ENCODE data around the gene GCAT. TPM values are rescaled to one million over a fixed set of nuclear protein-coding genes. Genes with fewer than 3 reads are reported as not detected.

Gene GCAT
- total and polyA plus RNA-seq, 4 donors: 22.2 to 27.5 (median 23.8) TPM

DNA sequence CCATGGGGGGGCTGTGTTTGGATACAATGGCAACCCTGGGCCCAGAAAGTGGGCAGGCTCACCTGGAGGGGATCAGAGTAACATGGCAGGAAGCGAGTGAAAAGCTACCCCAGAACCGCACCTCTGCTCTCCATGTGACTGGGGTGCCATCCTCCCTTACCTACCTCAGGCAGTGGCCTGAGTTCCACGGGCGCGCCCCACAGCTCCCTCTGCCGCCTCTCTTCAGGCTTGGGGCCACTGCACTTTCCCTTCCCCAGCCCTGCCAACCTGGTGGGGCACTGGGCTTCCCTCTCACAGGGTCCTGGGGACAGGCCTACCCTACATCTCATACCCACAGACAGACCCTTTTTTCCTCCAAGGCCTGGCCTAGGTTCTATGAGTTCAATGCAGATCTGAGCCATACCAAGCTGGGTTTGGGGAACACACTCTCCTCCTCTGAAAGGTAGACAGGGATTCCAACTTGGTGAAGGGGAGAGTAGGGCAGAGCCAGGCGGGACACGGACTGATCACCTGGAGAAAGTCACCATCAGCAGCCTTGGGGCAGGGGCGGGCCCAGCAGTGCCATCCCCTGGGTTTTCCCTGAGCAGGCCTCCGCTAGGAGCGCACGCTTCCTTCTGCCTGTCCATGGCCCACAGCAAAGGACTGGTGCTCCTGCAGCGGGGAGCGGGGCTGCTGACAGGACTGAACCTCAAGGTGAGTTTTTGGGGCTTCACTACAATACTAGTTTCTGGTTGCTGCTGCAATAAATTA lies 22.5 kb downstream of the GCAT start:
- no peaks in the 10 kb centered on the region for H3K9me3 ChIP-seq (ENCODE audit: control insufficient read depth, insufficient read depth, low read length)
- H3K27me3 ChIP-seq (ENCODE audit: control insufficient read depth, insufficient read depth, low read length): peaks cover 4% of the 10 kb centered on the region
- H3K4me1 ChIP-seq (ENCODE audit: control insufficient read depth, insufficient read depth, low read length): peaks cover 15% of the 10 kb centered on the region
- DNase-seq (ENCODE audit: low read depth in 4 of 6, low spot score in 6 of 6): no peak
- H3K27ac ChIP-seq (ENCODE audit: low read depth, low read length): no peak overlapping the region
- 85% methylated on average over 14 of the region's 14 CpGs for WGBS (ENCODE audit: insufficient coverage)
- peaks cover 79% of the 10 kb centered on the region for H3K36me3 ChIP-seq (ENCODE audit: control insufficient read depth, insufficient read depth, low read length)
- no peak overlapping the region for H3K4me3 ChIP-seq (ENCODE audit: low read depth, low read length)

DNA sequence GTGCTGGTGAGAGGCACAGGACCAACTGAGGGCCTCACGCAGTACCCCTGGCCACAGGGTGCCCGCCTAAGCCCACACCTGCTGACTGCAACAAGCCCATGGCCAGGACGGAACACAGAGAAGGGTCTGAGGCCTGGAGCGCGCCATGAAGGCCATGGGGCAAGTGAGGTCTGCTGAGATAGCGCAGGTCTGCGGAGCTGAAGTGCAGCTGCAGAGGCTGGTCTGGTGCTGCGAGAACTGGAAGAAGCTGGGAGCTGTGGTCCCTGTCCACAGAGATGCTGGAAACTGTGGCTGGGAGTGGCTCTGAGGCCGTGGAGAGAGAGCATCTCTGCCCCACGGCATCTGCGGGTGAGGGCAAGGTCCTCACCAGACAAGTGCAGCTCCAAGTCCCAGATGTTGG lies 23.7 kb downstream of the GCAT start:
- no peak overlapping the region for H3K27ac ChIP-seq (ENCODE audit: low read depth, low read length)

DNA sequence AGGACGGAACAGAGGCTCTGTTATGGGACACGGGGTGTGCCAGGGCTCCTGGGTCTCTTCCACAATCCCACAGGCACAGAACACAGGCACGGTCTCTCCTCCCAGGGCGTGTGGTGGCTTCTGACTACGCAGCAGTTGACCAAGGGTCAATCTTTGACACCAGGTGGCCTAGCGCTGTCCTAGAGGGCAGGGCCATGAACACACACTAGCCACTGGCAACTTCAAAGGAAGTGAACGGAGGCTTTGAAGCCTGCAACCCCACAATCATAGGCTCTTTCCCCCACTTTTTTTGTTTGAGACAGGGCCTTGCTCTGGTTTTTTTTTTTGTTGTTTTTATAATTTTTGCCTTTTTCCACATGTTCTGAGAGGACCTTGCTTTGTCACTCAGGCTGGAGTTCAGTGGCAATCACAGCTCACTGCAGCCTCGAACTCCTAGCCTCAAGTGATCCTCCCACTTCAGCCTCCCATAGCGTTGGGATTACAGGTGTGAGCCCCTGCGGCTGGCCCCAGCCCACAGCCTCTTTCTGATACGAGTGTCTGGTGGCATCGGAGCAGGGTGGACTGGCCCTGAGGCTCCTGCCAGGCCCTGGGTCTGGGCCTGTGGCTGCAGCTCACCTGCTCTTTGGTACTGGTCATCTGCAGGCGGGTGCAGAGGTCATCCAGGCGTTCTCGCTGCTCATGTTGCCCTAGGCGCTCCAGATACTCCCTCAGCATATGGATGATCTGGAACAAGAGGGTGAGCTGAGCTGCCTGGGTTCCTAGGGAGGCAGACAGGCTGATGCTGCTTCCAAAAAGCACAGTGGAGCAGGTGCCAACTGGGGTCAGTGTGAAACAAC lies 24.5 kb downstream of the GCAT start:
- Histone ChIP-seq H3K27ac (ENCODE audit: low read depth, low read length) (no peak overlapping the region), H3K27me3 (ENCODE audit: control insufficient read depth, insufficient read depth, low read length) (no peaks in the 10 kb centered on the region), H3K36me3 (ENCODE audit: control insufficient read depth, insufficient read depth, low read length) (peaks cover 86% of the 10 kb centered on the region), H3K9me3 (ENCODE audit: control insufficient read depth, insufficient read depth, low read length) (no peaks in the 10 kb centered on the region), H3K4me3 (ENCODE audit: low read depth, low read length) (no peak overlapping the region), H3K4me1 (ENCODE audit: control insufficient read depth, insufficient read depth, low read length) (peaks cover 4% of the 10 kb centered on the region)
- DNase-seq (ENCODE audit: low read depth in 4 of 6, low spot score in 6 of 6): no peak
- 91% methylated on average over 14 of the region's 16 CpGs for WGBS (ENCODE audit: insufficient coverage)

More for the DNA sequence above, 23.7 kb downstream of the GCAT start:
- 97% methylated on average over 11 of the region's 11 CpGs for WGBS (ENCODE audit: insufficient coverage)
- DNase-seq (ENCODE audit: low read depth in 4 of 6, low spot score in 6 of 6): no peak
- Histone ChIP-seq H3K27me3 (ENCODE audit: control insufficient read depth, insufficient read depth, low read length) (no peaks in the 10 kb centered on the region), H3K4me1 (ENCODE audit: control insufficient read depth, insufficient read depth, low read length) (peaks cover 11% of the 10 kb centered on the region), H3K9me3 (ENCODE audit: control insufficient read depth, insufficient read depth, low read length) (no peaks in the 10 kb centered on the region), H3K4me3 (ENCODE audit: low read depth, low read length) (no peak overlapping the region), H3K36me3 (ENCODE audit: control insufficient read depth, insufficient read depth, low read length) (peaks cover 85% of the 10 kb centered on the region)

DNA sequence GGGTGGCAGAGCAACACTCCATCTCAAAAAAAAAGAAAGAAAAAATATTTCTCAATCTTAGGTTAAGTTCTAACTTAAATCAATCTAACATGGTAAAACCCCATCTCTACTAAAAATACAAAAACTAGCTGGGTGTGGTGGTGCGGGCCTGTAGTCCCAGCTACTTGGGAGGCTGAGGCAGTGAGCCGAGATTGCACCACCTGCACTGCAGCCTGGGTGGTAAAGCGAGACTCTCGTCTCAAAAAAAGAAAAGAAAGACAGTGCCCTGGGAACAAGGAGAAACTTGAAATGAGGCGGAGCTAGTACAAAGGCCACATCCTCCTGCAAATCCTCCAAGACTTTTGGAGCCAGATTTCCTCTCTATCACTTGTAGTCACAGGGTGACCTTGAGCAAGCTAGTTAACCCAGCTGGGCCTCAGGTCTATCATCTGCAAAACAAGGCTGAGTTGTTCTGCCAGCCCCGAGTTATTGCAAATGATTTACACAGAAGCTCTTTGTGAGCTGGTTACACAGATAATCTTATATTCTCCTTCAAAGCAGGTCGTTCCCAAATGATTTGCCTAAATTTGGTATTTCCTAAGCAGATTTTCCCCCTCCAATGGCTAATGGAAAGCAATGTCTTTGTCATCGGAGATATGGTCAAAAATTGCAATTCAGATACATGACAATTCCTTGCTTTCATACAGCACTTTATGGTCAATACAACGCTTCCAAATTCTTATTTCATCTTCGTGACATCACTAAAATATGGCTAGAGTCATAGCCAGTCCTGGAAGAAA lies 34.5 kb downstream of the GCAT start:
- peak in 1 of 6 donors; percentile 32 for DNase-seq (ENCODE audit: low read depth in 4 of 6, low spot score in 6 of 6)
- Histone ChIP-seq H3K27ac (ENCODE audit: low read depth, low read length) (peak overlapping the region; percentile 11), H3K9me3 (ENCODE audit: control insufficient read depth, insufficient read depth, low read length) (no peaks in the 10 kb centered on the region), H3K4me1 (ENCODE audit: control insufficient read depth, insufficient read depth, low read length) (peaks cover 15% of the 10 kb centered on the region), H3K36me3 (ENCODE audit: control insufficient read depth, insufficient read depth, low read length) (peaks cover 37% of the 10 kb centered on the region), H3K27me3 (ENCODE audit: control insufficient read depth, insufficient read depth, low read length) (no peaks in the 10 kb centered on the region), H3K4me3 (ENCODE audit: low read depth, low read length) (no peak overlapping the region)
- WGBS (ENCODE audit: insufficient coverage): 66% methylated on average over 6 of the region's 10 CpGs

DNA sequence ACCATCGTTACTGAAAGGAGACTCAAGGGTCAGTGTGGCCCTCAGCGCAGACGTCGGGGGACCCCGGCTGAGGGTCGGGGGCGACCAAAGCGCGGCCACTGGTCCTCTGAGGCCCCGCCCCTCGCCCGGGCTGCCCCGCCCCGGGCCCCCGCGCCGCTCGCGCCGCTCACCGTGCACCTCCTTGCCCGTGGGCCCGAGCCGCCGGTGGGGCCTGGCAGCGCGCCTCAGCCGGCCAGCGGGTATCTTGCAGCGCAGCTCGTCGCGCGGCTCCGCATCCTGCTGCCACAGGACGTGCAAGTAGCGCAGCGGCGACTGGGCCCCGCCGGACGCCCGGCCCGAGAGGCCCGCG lies 36.0 kb downstream of the GCAT start:
- Histone ChIP-seq H3K9me3 (ENCODE audit: control insufficient read depth, insufficient read depth, low read length) (no peaks in the 10 kb centered on the region), H3K4me1 (ENCODE audit: control insufficient read depth, insufficient read depth, low read length) (peaks cover 23% of the 10 kb centered on the region), H3K4me3 (ENCODE audit: low read depth, low read length) (peak overlapping the region; percentile 63), H3K36me3 (ENCODE audit: control insufficient read depth, insufficient read depth, low read length) (peaks cover 23% of the 10 kb centered on the region), H3K27ac (ENCODE audit: low read depth, low read length) (peak overlapping the region; percentile 93), H3K27me3 (ENCODE audit: control insufficient read depth, insufficient read depth, low read length) (no peaks in the 10 kb centered on the region)
- peak in 1 of 6 donors; percentile 25 for DNase-seq (ENCODE audit: low read depth in 4 of 6, low spot score in 6 of 6)
- WGBS (ENCODE audit: insufficient coverage): 0% methylated on average over 45 of the region's 46 CpGs

DNA sequence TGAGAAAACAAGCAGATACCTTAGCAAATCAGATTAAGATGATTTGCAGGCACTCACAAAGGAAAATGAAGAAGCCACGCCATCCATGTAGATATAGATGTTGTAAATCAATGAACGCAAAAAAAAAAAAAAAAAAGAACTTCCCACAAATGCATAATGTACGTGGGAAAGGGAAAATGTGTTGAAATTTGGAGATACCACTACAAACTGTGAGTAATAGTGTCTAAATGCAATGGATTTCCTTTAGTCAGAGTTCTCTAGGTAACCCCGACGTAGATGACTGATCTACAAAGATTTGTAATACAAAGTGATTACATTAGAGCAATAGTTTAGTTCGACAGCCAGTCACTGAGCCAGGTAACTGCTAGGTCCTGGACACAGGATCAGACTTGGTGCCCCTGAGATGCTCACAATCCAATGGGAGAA lies 37.2 kb downstream of the GCAT start:
- Histone ChIP-seq H3K27me3 (ENCODE audit: control insufficient read depth, insufficient read depth, low read length) (no peaks in the 10 kb centered on the region), H3K27ac (ENCODE audit: low read depth, low read length) (peak overlapping the region; percentile 93), H3K36me3 (ENCODE audit: control insufficient read depth, insufficient read depth, low read length) (peaks cover 11% of the 10 kb centered on the region)

DNA sequence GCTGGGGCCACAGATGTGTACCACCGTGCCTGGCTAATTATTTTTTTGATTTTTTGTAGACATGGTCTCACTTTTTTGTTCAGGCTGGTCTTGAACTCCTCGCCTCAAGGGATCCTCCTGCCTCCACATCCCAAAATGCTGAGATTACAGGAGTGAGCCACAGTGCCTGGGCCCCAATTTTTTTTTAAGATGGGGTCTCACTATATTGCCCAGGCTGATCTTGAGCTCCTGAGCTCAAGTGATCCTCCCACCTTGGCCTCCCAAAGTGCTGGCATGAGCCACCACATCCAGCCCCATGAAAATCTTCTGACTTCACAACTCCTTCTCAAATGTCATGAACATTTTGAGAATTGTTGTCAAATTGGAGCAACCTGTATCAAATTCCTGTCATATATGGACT lies 38.7 kb downstream of the GCAT start:
- H3K36me3 ChIP-seq (ENCODE audit: control insufficient read depth, insufficient read depth, low read length): peaks cover 4% of the 10 kb centered on the region

More for the DNA sequence above, 37.2 kb downstream of the GCAT start:
- no peak for DNase-seq (ENCODE audit: low read depth in 4 of 6, low spot score in 6 of 6)
- Histone ChIP-seq H3K4me3 (ENCODE audit: low read depth, low read length) (peak overlapping the region; percentile 49), H3K4me1 (ENCODE audit: control insufficient read depth, insufficient read depth, low read length) (peaks cover 28% of the 10 kb centered on the region), H3K9me3 (ENCODE audit: control insufficient read depth, insufficient read depth, low read length) (no peaks in the 10 kb centered on the region)
- 91% methylated on average over 1 of the region's 6 CpGs for WGBS (ENCODE audit: insufficient coverage)

DNA sequence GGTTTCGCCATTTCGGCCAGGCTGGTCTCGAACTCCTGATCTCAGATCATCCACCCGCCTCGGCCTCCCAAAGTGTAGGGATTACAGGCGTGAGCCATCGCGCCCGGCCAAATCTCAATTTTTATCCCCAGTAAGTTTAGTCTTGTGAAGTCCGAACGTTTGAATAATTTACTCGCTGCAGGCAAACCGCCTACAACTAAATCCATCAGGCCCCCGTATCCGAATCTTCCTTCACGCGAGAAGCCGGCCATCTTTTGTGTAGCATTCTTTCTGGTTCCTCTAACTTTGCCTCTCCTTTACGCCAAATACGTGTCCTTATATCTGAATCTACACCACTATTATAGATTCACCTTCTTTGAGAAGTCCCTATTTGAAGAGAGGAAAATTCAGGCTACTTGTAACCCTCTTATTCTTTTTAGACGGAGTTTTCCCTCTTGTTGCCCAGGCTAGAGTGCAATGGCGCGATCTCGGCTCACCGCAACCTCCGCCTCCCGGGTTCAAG lies 40.9 kb downstream of the GCAT start:
- H3K36me3 ChIP-seq (ENCODE audit: control insufficient read depth, insufficient read depth, low read length): peaks cover 13% of the 10 kb centered on the region
- no peaks in the 10 kb centered on the region for H3K27me3 ChIP-seq (ENCODE audit: control insufficient read depth, insufficient read depth, low read length)
- 30% methylated on average over 16 of the region's 27 CpGs for WGBS (ENCODE audit: insufficient coverage)
- H3K4me1 ChIP-seq (ENCODE audit: control insufficient read depth, insufficient read depth, low read length): peaks cover 21% of the 10 kb centered on the region
- H3K27ac ChIP-seq (ENCODE audit: low read depth, low read length): peak overlapping the region; percentile 85
- peak in 2 of 6 donors; percentile 32 to 34 for DNase-seq (ENCODE audit: low read depth in 4 of 6, low spot score in 6 of 6)
- H3K9me3 ChIP-seq (ENCODE audit: control insufficient read depth, insufficient read depth, low read length): no peaks in the 10 kb centered on the region
- peak overlapping the region; percentile 90 for H3K4me3 ChIP-seq (ENCODE audit: low read depth, low read length)

More for the DNA sequence above, 38.7 kb downstream of the GCAT start:
- H3K9me3 ChIP-seq (ENCODE audit: control insufficient read depth, insufficient read depth, low read length): no peaks in the 10 kb centered on the region
- no peak overlapping the region for H3K27ac ChIP-seq (ENCODE audit: low read depth, low read length)
- no CpG with 5 or more reads among the region's 2 CpGs for WGBS (ENCODE audit: insufficient coverage)
- DNase-seq (ENCODE audit: low read depth in 4 of 6, low spot score in 6 of 6): no peak
- H3K27me3 ChIP-seq (ENCODE audit: control insufficient read depth, insufficient read depth, low read length): no peaks in the 10 kb centered on the region
- H3K4me3 ChIP-seq (ENCODE audit: low read depth, low read length): no peak overlapping the region
- H3K4me1 ChIP-seq (ENCODE audit: control insufficient read depth, insufficient read depth, low read length): peaks cover 32% of the 10 kb centered on the region

DNA sequence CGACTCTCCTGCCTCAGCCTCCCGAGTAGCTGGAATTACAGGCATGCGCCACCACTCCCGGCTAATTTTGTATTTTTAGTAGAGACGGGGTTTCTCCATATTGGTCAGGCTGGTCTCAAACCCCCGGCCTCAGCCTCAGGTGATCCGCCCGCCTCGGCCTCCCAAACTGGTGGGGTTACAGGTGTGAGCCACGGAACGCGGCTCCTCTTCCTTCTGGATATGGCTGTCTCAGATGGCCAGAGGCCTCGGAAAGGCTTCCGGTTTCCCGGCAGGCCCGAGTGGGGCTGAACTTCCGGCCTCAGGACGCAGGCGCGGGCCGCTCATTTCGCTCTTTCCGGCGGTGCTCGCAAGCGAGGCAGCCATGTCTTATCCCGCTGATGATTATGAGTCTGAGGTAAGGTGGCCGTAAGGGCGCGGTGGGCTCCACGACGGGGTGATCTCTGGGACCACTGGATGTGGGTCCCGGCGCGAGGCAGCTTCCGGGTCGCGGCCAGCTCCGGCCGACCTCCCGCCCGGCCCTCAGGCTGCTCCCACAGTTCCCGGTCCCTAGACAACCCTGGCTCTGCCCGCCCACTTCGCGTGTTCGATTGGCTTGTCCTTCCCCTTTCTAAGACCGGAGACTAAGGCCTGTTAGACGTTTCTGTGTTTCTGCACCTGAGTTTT lies 41.5 kb downstream of the GCAT start, which contains the start of gene EIF3L:
EIF3L (plus strand) TSS at position 331 of the 663 bp plus-strand sequence; CDS start at position 362, 31 bp downstream.
- WGBS (ENCODE audit: insufficient coverage): 0% methylated on average over 49 of the region's 49 CpGs
- Histone ChIP-seq H3K27me3 (ENCODE audit: control insufficient read depth, insufficient read depth, low read length) (no peaks in the 10 kb centered on the region), H3K27ac (ENCODE audit: low read depth, low read length) (peak within 1 kb of the TSS; percentile 85), H3K4me3 (ENCODE audit: low read depth, low read length) (peak within 1 kb of the TSS; percentile 90), H3K4me1 (ENCODE audit: control insufficient read depth, insufficient read depth, low read length) (peaks cover 21% of the 10 kb centered on the region), H3K36me3 (ENCODE audit: control insufficient read depth, insufficient read depth, low read length) (peaks cover 16% of the 10 kb centered on the region), H3K9me3 (ENCODE audit: control insufficient read depth, insufficient read depth, low read length) (no peaks in the 10 kb centered on the region)
- DNase-seq (ENCODE audit: low read depth in 4 of 6, low spot score in 6 of 6): peak; percentile 73 to 97 (median 81)
